ENCODE data around the gene MRTO4. TPM values are rescaled to one million over a fixed set of nuclear protein-coding genes. Genes with fewer than 3 reads are reported as not detected.
"Not testable (repeated sequence)": the region's sequence is repeated elsewhere in the genome, so short reads cannot be mapped to it uniquely, and the experiment has no call there.

The MRTO4 gene
- total RNA-seq, 1 experiment from 2014 or later, result 145 TPM

- intact Hi-C loops (cut with micrococcal nuclease; ENCODE audit: unreplicated experiment), result no loop called here
- Histone ChIP-seq H3K27me3 (replicated peaks; ENCODE audit: insufficient read depth, low read depth, low read length, poor library complexity) (no peaks in the 10 kb centered on the region), H3K36me3 (ENCODE audit: insufficient read depth, low read length, poor library complexity, severe bottlenecking) (no peaks in the 10 kb centered on the region), H3K4me3 (ENCODE audit: low read depth, low read length, poor library complexity, severe bottlenecking) (no peak overlapping the region), H3K9me3 (ENCODE audit: low read depth, low read length, poor library complexity, severe bottlenecking) (no peaks in the 10 kb centered on the region), H3K4me1 (ENCODE audit: insufficient read depth, low read length, poor library complexity, severe bottlenecking) (no peaks in the 10 kb centered on the region), H3K27ac (ENCODE audit: low read depth, low read length, poor library complexity, severe bottlenecking) (no peak overlapping the region)
- no TSS peak for BruUV-seq (replicated peaks)
- no peak for DNase-seq (ENCODE audit: low spot score)
- TF ChIP-seq EZH2 (IDR thresholded peaks at IDR 0.05; ENCODE audit: borderline replicate concordance, low read depth, low read length, poor library complexity, severe bottlenecking) (no peak), CTCF (conservative IDR thresholded peaks at IDR 0.05; ENCODE audit: low read depth, low read length) (no peak)
- POLR2A ChIA-PET (ENCODE audit: low non-redundant PET), result no interaction called here
- CTCF ChIA-PET, result interaction anchor here (0.6 kb wide), 1 partner anchor 377 kb away, joined by 4 read pairs; no protein-coding TSS in a partner anchor
Observed at GRCh38 chr1:19283891-19284290, 32.3 kb downstream of the MRTO4 start.

GRCh38 chr1:19284881-19285280 lies 33.3 kb downstream of the MRTO4 start:
- ChIA-PET CTCF (no interaction called here), POLR2A (ENCODE audit: low non-redundant PET) (no interaction called here)
- H3K4me1 ChIP-seq (ENCODE audit: insufficient read depth, low read length, poor library complexity, severe bottlenecking), result no peaks in the 10 kb centered on the region
- no peaks in the 10 kb centered on the region for H3K9me3 ChIP-seq (ENCODE audit: low read depth, low read length, poor library complexity, severe bottlenecking)
- TF ChIP-seq CTCF (conservative IDR thresholded peaks at IDR 0.05; ENCODE audit: low read depth, low read length) (no peak), EZH2 (IDR thresholded peaks at IDR 0.05; ENCODE audit: borderline replicate concordance, low read depth, low read length, poor library complexity, severe bottlenecking) (no peak)
- DNase-seq (ENCODE audit: low spot score), result no peak
- no TSS peak for BruUV-seq (replicated peaks)
- H3K36me3 ChIP-seq (ENCODE audit: insufficient read depth, low read length, poor library complexity, severe bottlenecking), result no peaks in the 10 kb centered on the region
- no peak overlapping the region for H3K4me3 ChIP-seq (ENCODE audit: low read depth, low read length, poor library complexity, severe bottlenecking)
- no peaks in the 10 kb centered on the region for H3K27me3 ChIP-seq (replicated peaks; ENCODE audit: insufficient read depth, low read depth, low read length, poor library complexity)
- H3K27ac ChIP-seq (ENCODE audit: low read depth, low read length, poor library complexity, severe bottlenecking), result no peak overlapping the region
- intact Hi-C loops (cut with micrococcal nuclease; ENCODE audit: unreplicated experiment), result no loop called here

GRCh38 chr1:19285366-19285765 lies 33.8 kb downstream of the MRTO4 start:
- H3K9me3 ChIP-seq (ENCODE audit: low read depth, low read length, poor library complexity, severe bottlenecking); H3K4me3 ChIP-seq (ENCODE audit: low read depth, low read length, poor library complexity, severe bottlenecking); BruUV-seq (replicated peaks); CTCF ChIA-PET; H3K4me1 ChIP-seq (ENCODE audit: insufficient read depth, low read length, poor library complexity, severe bottlenecking); intact Hi-C loops (cut with micrococcal nuclease; ENCODE audit: unreplicated experiment); H3K36me3 ChIP-seq (ENCODE audit: insufficient read depth, low read length, poor library complexity, severe bottlenecking); H3K27ac ChIP-seq (ENCODE audit: low read depth, low read length, poor library complexity, severe bottlenecking); DNase-seq (ENCODE audit: low spot score); POLR2A ChIA-PET (ENCODE audit: low non-redundant PET); H3K27me3 ChIP-seq (replicated peaks; ENCODE audit: insufficient read depth, low read depth, low read length, poor library complexity): not testable (repeated sequence)

- H3K9me3 ChIP-seq (ENCODE audit: low read depth, low read length, poor library complexity, severe bottlenecking); intact Hi-C loops (cut with micrococcal nuclease; ENCODE audit: unreplicated experiment); DNase-seq (ENCODE audit: low spot score); H3K36me3 ChIP-seq (ENCODE audit: insufficient read depth, low read length, poor library complexity, severe bottlenecking); H3K27ac ChIP-seq (ENCODE audit: low read depth, low read length, poor library complexity, severe bottlenecking); H3K27me3 ChIP-seq (replicated peaks; ENCODE audit: insufficient read depth, low read depth, low read length, poor library complexity); H3K4me3 ChIP-seq (ENCODE audit: low read depth, low read length, poor library complexity, severe bottlenecking); CTCF ChIA-PET; H3K4me1 ChIP-seq (ENCODE audit: insufficient read depth, low read length, poor library complexity, severe bottlenecking); BruUV-seq (replicated peaks); POLR2A ChIA-PET (ENCODE audit: low non-redundant PET): not testable (repeated sequence)
Observed at GRCh38 chr1:19285807-19286206, 34.2 kb downstream of the MRTO4 start.
